SIG-M5 treated with dmso at 0.1 percent for 504 hours (cell line): ENCODE measurements around the gene DBN1.
"Not testable (repeated sequence)": the region's sequence is repeated elsewhere in the genome, so short reads cannot be mapped to it uniquely, and the experiment has no call there.

Experiments used
- DNase-seq: peaks from one replicate; lab custom pipeline; 2025; ENCODE audit not compliant: unreplicated experiment; lab: John Stamatoyannopoulos, UW

DBN1 gene

GRCh38 chr5:177491983-177492746 is 18.7 kb upstream of the DBN1 start:
- DNase-seq, result no peak

- no peak for DNase-seq
Observed at GRCh38 chr5:177491429-177491945, 18.1 kb upstream of the DBN1 start.

GRCh38 chr5:177490992-177491391 is 17.6 kb upstream of the DBN1 start:
- DNase-seq, result no peak

GRCh38 chr5:177490311-177490991 is 17.0 kb upstream of the DBN1 start:
- DNase-seq, result no peak

- no peak for DNase-seq
Observed at GRCh38 chr5:177489119-177489716, 15.8 kb upstream of the DBN1 start.

GRCh38 chr5:177487975-177488374 is 14.5 kb upstream of the DBN1 start:
- DNase-seq, result no peak

- no peak for DNase-seq
Observed at GRCh38 chr5:177487144-177487543, 13.7 kb upstream of the DBN1 start.

GRCh38 chr5:177486256-177486655 is 12.8 kb upstream of the DBN1 start:
- no peak for DNase-seq

- not testable (repeated sequence) for DNase-seq
Observed at GRCh38 chr5:177485753-177486152, 12.3 kb upstream of the DBN1 start.

- DNase-seq, result no peak
Observed at GRCh38 chr5:177484902-177485549, 11.6 kb upstream of the DBN1 start.

- no peak for DNase-seq
Observed at GRCh38 chr5:177483994-177484901, 10.8 kb upstream of the DBN1 start.

GRCh38 chr5:177483042-177483441 is 9.6 kb upstream of the DBN1 start:
- no peak for DNase-seq

- DNase-seq, result no peak
Observed at GRCh38 chr5:177482359-177482795, 8.9 kb upstream of the DBN1 start.

- peak; percentile 33 for DNase-seq
Observed at GRCh38 chr5:177479774-177480173, 6.3 kb upstream of the DBN1 start.

- DNase-seq, result peak; percentile 90
Observed at GRCh38 chr5:177478711-177479646, 5.5 kb upstream of the DBN1 start.

GRCh38 chr5:177477701-177478477 is 4.5 kb upstream of the DBN1 start:
- DNase-seq, result no peak

- DNase-seq, result no peak
Observed at GRCh38 chr5:177476531-177477233, 3.2 kb upstream of the DBN1 start.
